ENCODE results near the gene RAPGEF2.
"Not testable (repeated sequence)": the region's sequence is repeated elsewhere in the genome, so short reads cannot be mapped to it uniquely, and the experiment has no call there.

RAPGEF2 gene

GRCh38 chr4:159353422-159354116 lies 250.7 kb downstream of the RAPGEF2 start:
- no peak for DNase-seq (ENCODE audit: extremely low read depth in 1 of 2, low read depth in 1 of 2)

- DNase-seq (ENCODE audit: extremely low read depth in 1 of 2, low read depth in 1 of 2) = no peak
Measured at GRCh38 chr4:159355466-159355865, 252.6 kb downstream of the RAPGEF2 start.

GRCh38 chr4:159357350-159357749 lies 254.5 kb downstream of the RAPGEF2 start:
- no peak for DNase-seq (ENCODE audit: extremely low read depth in 1 of 2, low read depth in 1 of 2)

GRCh38 chr4:159358226-159358625 lies 255.3 kb downstream of the RAPGEF2 start:
- DNase-seq (ENCODE audit: extremely low read depth in 1 of 2, low read depth in 1 of 2) = no peak

GRCh38 chr4:159360549-159360948 lies 257.7 kb downstream of the RAPGEF2 start:
- DNase-seq (ENCODE audit: extremely low read depth in 1 of 2, low read depth in 1 of 2) = no peak

GRCh38 chr4:159363361-159363760 lies 260.5 kb downstream of the RAPGEF2 start:
- no peak for DNase-seq (ENCODE audit: extremely low read depth in 1 of 2, low read depth in 1 of 2)

- DNase-seq (ENCODE audit: extremely low read depth in 1 of 2, low read depth in 1 of 2) = no peak
Measured at GRCh38 chr4:159366966-159367780, 264.3 kb downstream of the RAPGEF2 start.

GRCh38 chr4:159367781-159368080 lies 264.9 kb downstream of the RAPGEF2 start:
- no peak for DNase-seq (ENCODE audit: extremely low read depth in 1 of 2, low read depth in 1 of 2)

GRCh38 chr4:159368320-159368719 lies 265.4 kb downstream of the RAPGEF2 start:
- no peak for DNase-seq (ENCODE audit: extremely low read depth in 1 of 2, low read depth in 1 of 2)

- no peak for DNase-seq (ENCODE audit: extremely low read depth in 1 of 2, low read depth in 1 of 2)
Measured at GRCh38 chr4:159369256-159369655, 266.4 kb downstream of the RAPGEF2 start.

- DNase-seq (ENCODE audit: extremely low read depth in 1 of 2, low read depth in 1 of 2) = no peak
Measured at GRCh38 chr4:159370286-159370685, 267.4 kb downstream of the RAPGEF2 start.

- DNase-seq (ENCODE audit: extremely low read depth in 1 of 2, low read depth in 1 of 2) = no peak
Measured at GRCh38 chr4:159374749-159375530, 272.1 kb downstream of the RAPGEF2 start.

- DNase-seq (ENCODE audit: extremely low read depth in 1 of 2, low read depth in 1 of 2) = no peak
Measured at GRCh38 chr4:159376289-159376688, 273.4 kb downstream of the RAPGEF2 start.

GRCh38 chr4:159378056-159378616 lies 275.3 kb downstream of the RAPGEF2 start:
- DNase-seq (ENCODE audit: extremely low read depth in 1 of 2, low read depth in 1 of 2) = no peak

GRCh38 chr4:159379064-159379463 lies 276.2 kb downstream of the RAPGEF2 start:
- DNase-seq (ENCODE audit: extremely low read depth in 1 of 2, low read depth in 1 of 2) = not testable (repeated sequence)

GRCh38 chr4:159379836-159380235 lies 277.0 kb downstream of the RAPGEF2 start:
- no peak for DNase-seq (ENCODE audit: extremely low read depth in 1 of 2, low read depth in 1 of 2)

- DNase-seq (ENCODE audit: extremely low read depth in 1 of 2, low read depth in 1 of 2) = no peak
Measured at GRCh38 chr4:159382856-159383561, 280.1 kb downstream of the RAPGEF2 start.

- no peak for DNase-seq (ENCODE audit: extremely low read depth in 1 of 2, low read depth in 1 of 2)
Measured at GRCh38 chr4:159383562-159383931, 280.7 kb downstream of the RAPGEF2 start.

GRCh38 chr4:159384017-159384416 lies 281.1 kb downstream of the RAPGEF2 start:
- no peak for DNase-seq (ENCODE audit: extremely low read depth in 1 of 2, low read depth in 1 of 2)

GRCh38 chr4:159384632-159385031 lies 281.8 kb downstream of the RAPGEF2 start:
- no peak for DNase-seq (ENCODE audit: extremely low read depth in 1 of 2, low read depth in 1 of 2)

GRCh38 chr4:159386620-159387019 lies 283.7 kb downstream of the RAPGEF2 start:
- no peak for DNase-seq (ENCODE audit: extremely low read depth in 1 of 2, low read depth in 1 of 2)

All from activated CD8-positive, alpha-beta memory T cell treated with anti-CD3 and anti-CD28 coated beads for 1 hour (primary cell).